Thyroid gland (tissue), 4 donors: ENCODE data around the gene ZBTB4. TPM values are rescaled to one million over a fixed set of nuclear protein-coding genes. Genes with fewer than 3 reads are reported as not detected.

Source experiments
- DNase-seq, 2 donors: peaks; one replicate each; pipeline ENCODE4 v3.0.0-alpha.2; 2019
- H3K27ac ChIP-seq, 3 donors: fragments of 200-600 bp; sonication (generic); 1 replicate in 2 of 3; 2 replicates in 1 of 3; pipeline ENCODE4 v1.5.1; 2016 to 2019; ENCODE audit warnings: mild to moderate bottlenecking in 1 of 3, moderate library complexity in 1 of 3
- H3K27me3 ChIP-seq: fragments of 200-600 bp; sonication (generic); one replicate; pipeline ENCODE4 v1.5.1; 2019
- H3K36me3 ChIP-seq, 2 donors: fragments of 200-600 bp; sonication (generic); one replicate each; pipeline ENCODE4 v1.5.1; 2016 to 2019
- H3K4me1 ChIP-seq, 2 donors: fragments of 200-600 bp; sonication (generic); one replicate each; pipeline ENCODE4 v1.5.1; 2017 to 2019
- H3K4me3 ChIP-seq, 3 donors: fragments of 200-600 bp; sonication (generic); replicated peaks in 1 of 3; 1 replicate in 2 of 3; 2 replicates in 1 of 3; pipeline ENCODE4 v1.5.1; 2016; ENCODE audit warnings: mild to moderate bottlenecking in 1 of 3
- H3K9me3 ChIP-seq: fragments of 200-600 bp; sonication (generic); one replicate; pipeline ENCODE4 v1.5.1; 2017
- CTCF ChIP-seq, 6 experiments: fragments of 200-600 bp in 3 of 6; fragments of 450-650 bp in 3 of 6; sonication (generic) in 3 of 6; IDR thresholded peaks; one replicate each; pipeline ENCODE4 v1.5.1; 2016 to 2019; ENCODE audit warnings: antibody characterized with exemption in 6 of 6, mild to moderate bottlenecking in 2 of 6, inconsistent platforms in 1 of 6, moderate library complexity in 1 of 6
- POLR2A ChIP-seq, 2 donors: fragments of 450-650 bp; IDR thresholded peaks; one replicate each; pipeline ENCODE4 v1.6.1; 2017; ENCODE audit warnings: antibody characterized with exemption in 2 of 2, mild to moderate bottlenecking in 2 of 2, moderate library complexity in 1 of 2
- WGBS, 2 donors: methylation state at CpG; one replicate each; pipeline ENCODE4 v1.1.5; 2017; 5-methylcytosine and 5-hydroxymethylcytosine counted together
- intact Hi-C: fragments of 100-400 bp; cut with DNase I; formaldehyde crosslinking; loops from one replicate; pipeline ENCODE4 v1.15.1; 2023
- total RNA-seq, 4 donors: library from RNA; depleted of rRNA; stranded (reverse); fragments of >200 nt; gene quantifications; one replicate each; pipeline ENCODE4 v1.2.3, GENCODE V29; 2016

ZBTB4 gene
- total RNA-seq, 4 donors from 2014 or later, result 58.5 to 85.2 (median 79.9) TPM

- no peak for TF ChIP-seq CTCF (IDR thresholded peaks at IDR 0.05)
- no peak for TF ChIP-seq POLR2A (IDR thresholded peaks at IDR 0.05)
- Histone ChIP-seq H3K27me3 (no peaks in the 10 kb centered on the region), H3K4me3 (no peak overlapping the region), H3K9me3 (no peaks in the 10 kb centered on the region), H3K36me3 (peaks cover 24 to 26% of the 10 kb centered on the region in 2 donors), H3K27ac (no peak overlapping the region), H3K4me1 (peaks cover 0 to 7% of the 10 kb centered on the region in 2 donors)
- WGBS, 2 donors, result 96 to 98% methylated on average over 7 of the region's 7 CpGs
- intact Hi-C loops, result no loop called here
- no peak for DNase-seq
Observed at GRCh38 chr17:7460850-7461660, 18.4 kb downstream of the ZBTB4 start.

- Histone ChIP-seq H3K9me3 (no peaks in the 10 kb centered on the region), H3K36me3 (peaks cover 21 to 25% of the 10 kb centered on the region in 2 donors), H3K4me3 (no peak overlapping the region), H3K4me1 (peaks cover 0 to 5% of the 10 kb centered on the region in 2 donors), H3K27me3 (no peaks in the 10 kb centered on the region), H3K27ac (no peak overlapping the region)
- no peak for TF ChIP-seq CTCF (IDR thresholded peaks at IDR 0.05)
- no peak for TF ChIP-seq POLR2A (IDR thresholded peaks at IDR 0.05)
- intact Hi-C loops, result no loop called here
- WGBS, 2 donors, result 81 to 85% methylated on average over 3 of the region's 3 CpGs
- DNase-seq, result no peak
Observed at GRCh38 chr17:7459961-7460545, 19.4 kb downstream of the ZBTB4 start.

GRCh38 chr17:7448461-7448860 is 31.0 kb downstream of the ZBTB4 start:
- intact Hi-C loops, result no loop called here
- Histone ChIP-seq H3K4me3 (no peak overlapping the region), H3K4me1 (peaks cover 4 to 13% of the 10 kb centered on the region in 2 donors), H3K27me3 (no peaks in the 10 kb centered on the region), H3K36me3 (no peaks in the 10 kb centered on the region), H3K9me3 (no peaks in the 10 kb centered on the region), H3K27ac (no peak overlapping the region)
- 93 to 97% methylated on average over 6 to 7 of the region's 7 CpGs for WGBS, 2 donors
- no peak for TF ChIP-seq POLR2A (IDR thresholded peaks at IDR 0.05)
- no peak for TF ChIP-seq CTCF (IDR thresholded peaks at IDR 0.05)
- DNase-seq, result no peak

- no peaks in the 10 kb centered on the region for H3K9me3 ChIP-seq
- peak overlapping the region; percentile 9 to 45 (median 30) for H3K4me3 ChIP-seq
- no peaks in the 10 kb centered on the region for H3K36me3 ChIP-seq
- intact Hi-C loops, result no loop called here
- peak overlapping the region in 2 of 3 donors; percentile 58 to 66 for H3K27ac ChIP-seq
- H3K4me1 ChIP-seq, result peaks cover 4 to 18% of the 10 kb centered on the region in 2 donors
- no peak for TF ChIP-seq CTCF (IDR thresholded peaks at IDR 0.05)
- TF ChIP-seq POLR2A (IDR thresholded peaks at IDR 0.05), result no peak
- 2 to 3% methylated on average over 16 of the region's 16 CpGs for WGBS, 2 donors
- H3K27me3 ChIP-seq, result no peaks in the 10 kb centered on the region
- peak; percentile 68 to 78 for DNase-seq
Observed at GRCh38 chr17:7445619-7445968, 33.8 kb downstream of the ZBTB4 start.
